GM12878 (cell line): ENCODE measurements around the gene OR2V1. TPM values are rescaled to one million over a fixed set of nuclear protein-coding genes. Genes with fewer than 3 reads are reported as not detected.

ENCODE experiments used
- ATAC-seq: fragments of 200-7000 bp; cut with Tn5 transposase; 3 replicates; pipeline ENCODE4 v1.9.1; 2020; ENCODE audit warnings: mild to moderate bottlenecking, moderate library complexity
- BruUV-seq: library from RNA; stranded (reverse); fragments of 400-500 nt; replicated peaks from 2 replicates; lab custom pipeline; 2021; lab: Mats Ljungman, UMichigan
- CTCF ChIA-PET: fragments of 300-600 bp; sonication (Branson Sonifier 250); formaldehyde crosslinking; extraction: SDS; loops from one replicate; lab custom pipeline; 2021; ENCODE audit warnings: inconsistent platforms; lab: Yijun Ruan, JAX
- POLR2A ChIA-PET: fragments of 350-600 bp; formaldehyde crosslinking; extraction: SDS; loops from one replicate; lab custom pipeline; 2021; ENCODE audit warnings: inconsistent platforms; lab: Charles Lee
- RAD21 ChIA-PET: fragments of 300-600 bp; sonication (Branson Sonifier 250); formaldehyde crosslinking; loops from one replicate; lab custom pipeline; 2023; ENCODE audit warnings: antibody characterized with exemption; ENCODE audit not compliant: unreplicated experiment; lab: Charles Lee
- SMC1A ChIA-PET: fragments of 300-600 bp; sonication (Branson Sonifier 250); formaldehyde crosslinking; loops from one replicate; lab custom pipeline; 2023; ENCODE audit not compliant: unreplicated experiment, uncharacterized antibody; lab: Charles Lee
- DNase-seq: peaks from one replicate; pipeline ENCODE4 v3.0.0-alpha.2; 2011; ENCODE audit warnings: low read depth, low spot score
- FAIRE-seq: peaks from 3 replicates; lab custom pipeline; 2011; peaks lifted over from hg19 to GRCh38; lab: Jason Lieb, UNC
- H2AFZ ChIP-seq: 2 replicates; pipeline ENCODE4 v1.6.0; 2011; ENCODE audit warnings: low read depth, low read length, control low read depth; ENCODE audit not compliant: control insufficient read depth
- H3K27ac ChIP-seq: 2 replicates; pipeline ENCODE4 v1.5.1; 2011; ENCODE audit warnings: control low read depth; ENCODE audit not compliant: control insufficient read depth, insufficient read depth
- H3K27me3 ChIP-seq, 2 experiments: replicated peaks in 1 of 2; 2 replicates each; pipeline versions ENCODE4 v1.6.0 to v1.6.1; 2011; ENCODE audit warnings: low read length in 1 of 2; ENCODE audit not compliant: control insufficient read depth in 2 of 2, insufficient read depth in 2 of 2
- H3K36me3 ChIP-seq, 2 experiments: 2 replicates each; pipeline ENCODE4 v1.5.1; 2011; ENCODE audit warnings: low read length in 1 of 2; ENCODE audit not compliant: control insufficient read depth in 2 of 2, insufficient read depth in 2 of 2
- H3K4me1 ChIP-seq: 2 replicates; pipeline ENCODE4 v1.6.1; 2011; ENCODE audit warnings: mild to moderate bottlenecking, low read length, moderate library complexity, mixed read lengths; ENCODE audit not compliant: control insufficient read depth, insufficient read depth
- H3K4me2 ChIP-seq: 2 replicates; pipeline ENCODE4 v1.6.0; 2011; ENCODE audit warnings: control low read depth; ENCODE audit not compliant: control insufficient read depth, insufficient read depth
- H3K4me3 ChIP-seq: fragments of 200-600 bp; sonication (generic); 2 replicates; pipeline ENCODE4 v1.5.1; 2016
- H3K79me2 ChIP-seq: 2 replicates; pipeline ENCODE4 v1.6.0; 2011; ENCODE audit warnings: low read length; ENCODE audit not compliant: control insufficient read depth, insufficient read depth
- H3K9ac ChIP-seq: 2 replicates; pipeline ENCODE4 v1.8.0; 2011; ENCODE audit warnings: low read length, control low read depth, mixed read lengths; ENCODE audit not compliant: control insufficient read depth, insufficient read depth
- H3K9me3 ChIP-seq: replicated peaks from 3 replicates; pipeline ENCODE4 v1.5.1; 2011; ENCODE audit warnings: mild to moderate bottlenecking, low read length; ENCODE audit not compliant: control insufficient read depth, insufficient read depth
- H4K20me1 ChIP-seq: 2 replicates; pipeline ENCODE4 v1.6.0; 2011; ENCODE audit not compliant: control insufficient read depth, insufficient read depth
- BACH1 ChIP-seq: fragments of 450-650 bp; IDR thresholded peaks from 2 replicates; pipeline ENCODE4 v1.6.1; 2017; ENCODE audit warnings: mild to moderate bottlenecking, borderline replicate concordance
- BCL11A ChIP-seq: IDR thresholded peaks from 2 replicates; pipeline ENCODE4 v1.6.1; 2011; ENCODE audit warnings: low read depth, low read length
- BMI1 ChIP-seq: fragments of 450-650 bp; IDR thresholded peaks from 2 replicates; pipeline ENCODE4 v1.6.1; 2016; ENCODE audit warnings: mild to moderate bottlenecking, moderate library complexity, borderline replicate concordance
- FOXM1 ChIP-seq: IDR thresholded peaks from 2 replicates; pipeline ENCODE4 v1.6.1; 2012; ENCODE audit warnings: low read depth, mild to moderate bottlenecking, inconsistent platforms, low read length, moderate library complexity
- LARP7 ChIP-seq: fragments of 450-650 bp; IDR thresholded peaks from 2 replicates; pipeline ENCODE4 v1.6.1; 2017; ENCODE audit warnings: mild to moderate bottlenecking
- RAD21 ChIP-seq: IDR thresholded peaks from 2 replicates; pipeline ENCODE4 v1.6.1; 2011; ENCODE audit warnings: mild to moderate bottlenecking, low read depth, low read length, moderate library complexity; ENCODE audit not compliant: insufficient read depth
- SIN3A ChIP-seq: IDR thresholded peaks from 2 replicates; pipeline ENCODE4 v1.6.1; 2012; ENCODE audit warnings: low read depth, low read length, improper control_type of control experiment
- ZBED1 ChIP-seq: IDR thresholded peaks from 2 replicates; pipeline ENCODE4 v1.6.1; 2016; ENCODE audit warnings: borderline replicate concordance
- ZNF217 ChIP-seq: fragments of 450-650 bp; IDR thresholded peaks from 2 replicates; pipeline ENCODE4 v1.6.1; 2017; ENCODE audit warnings: antibody characterized with exemption, mild to moderate bottlenecking
- ZSCAN29 ChIP-seq: fragments of 450-650 bp; IDR thresholded peaks from 2 replicates; pipeline ENCODE4 v1.6.1; 2017; ENCODE audit warnings: mild to moderate bottlenecking, moderate library complexity
- WGBS: methylation state at CpG from one replicate; pipeline ENCODE4 v1.1.6; 2016; ENCODE audit warnings: low lambda C conversion rate; ENCODE audit not compliant: insufficient replicate concordance, insufficient coverage; ENCODE audit errors: missing lambda C conversion rate; 5-methylcytosine and 5-hydroxymethylcytosine counted together
- in situ Hi-C: fragments of 300-500 bp; cut with MboI; formaldehyde crosslinking; loops from 9 replicates; pipeline ENCODE4 v1.14.3; 2018; ENCODE audit warnings: mixed read lengths
- intact Hi-C: fragments of 100-400 bp; cut with micrococcal nuclease; formaldehyde crosslinking; loops from one replicate; pipeline ENCODE4 v1.14.2; 2022; ENCODE audit not compliant: unreplicated experiment
- polyA plus RNA-seq, 11 experiments: library from polyadenylated mRNA; depleted of rRNA in 4 of 11; unstranded in 6 of 11; stranded (reverse) in 5 of 11; fragments of >200 nt; fragmentation: Nextera tagmentation in 4 of 11; fragmentation: Illumina TruSeq in 1 of 11; extraction: Ambion mirVana in 4 of 11; extraction: Trizol in 1 of 11; gene quantifications; 1 replicate in 1 of 11; 2 replicates in 10 of 11; pipeline versions ENCODE4 v1.2.1 to v1.2.3, GENCODE V29; 2011 to 2016; ENCODE audit warnings: inconsistent platforms in 2 of 11, missing spikeins in 2 of 11, low read depth in 1 of 11
- total RNA-seq, 4 experiments: library from RNA; depleted of rRNA in 3 of 4; stranded (reverse); fragments of >200 nt in 3 of 4; fragmentation: Illumina TruSeq in 1 of 4; extraction: Trizol in 1 of 4; gene quantifications; 2 replicates each; pipeline versions ENCODE4 v1.2.1 to v1.2.3, GENCODE V29; 2013 to 2021
- TF ChIP-seq, protein P1 (sequence below): fragments of 450-650 bp; IDR thresholded peaks from 2 replicates; pipeline ENCODE4 v1.6.1; 2017; ENCODE audit warnings: mild to moderate bottlenecking, moderate library complexity
- TF ChIP-seq, protein P2 (sequence below): fragments of 450-650 bp; IDR thresholded peaks from 2 replicates; pipeline ENCODE4 v1.6.1; 2016; ENCODE audit warnings: mild to moderate bottlenecking

Gene OR2V1
- total and polyA plus RNA-seq, 10 of the 15 experiments (the other 5 are each of a cell fraction or from before 2014, with no cell fraction given), result 0.20 to 4.4 TPM; not detected in 8

DNA sequence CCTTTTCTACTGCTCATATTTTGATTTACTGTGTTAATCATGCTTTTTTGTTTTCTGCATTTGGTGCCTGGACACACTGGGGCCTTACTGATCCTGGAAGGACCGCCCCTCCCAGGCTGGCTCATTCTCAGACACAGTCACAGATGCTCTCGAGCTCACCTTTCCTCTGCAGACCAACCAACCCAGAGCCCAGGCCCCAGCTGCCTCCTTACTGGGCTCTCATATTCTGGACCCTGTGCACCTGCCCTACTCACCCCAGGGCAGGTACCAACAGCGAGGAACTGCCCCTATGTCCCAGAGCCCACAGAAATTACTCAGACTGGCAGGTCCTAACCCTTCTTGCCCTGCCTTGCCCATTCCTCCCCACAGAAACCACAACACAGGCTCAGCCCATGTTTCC lies 9.8 kb upstream of the OR2V1 start (continued):
- TF ChIP-seq, protein P1, sequence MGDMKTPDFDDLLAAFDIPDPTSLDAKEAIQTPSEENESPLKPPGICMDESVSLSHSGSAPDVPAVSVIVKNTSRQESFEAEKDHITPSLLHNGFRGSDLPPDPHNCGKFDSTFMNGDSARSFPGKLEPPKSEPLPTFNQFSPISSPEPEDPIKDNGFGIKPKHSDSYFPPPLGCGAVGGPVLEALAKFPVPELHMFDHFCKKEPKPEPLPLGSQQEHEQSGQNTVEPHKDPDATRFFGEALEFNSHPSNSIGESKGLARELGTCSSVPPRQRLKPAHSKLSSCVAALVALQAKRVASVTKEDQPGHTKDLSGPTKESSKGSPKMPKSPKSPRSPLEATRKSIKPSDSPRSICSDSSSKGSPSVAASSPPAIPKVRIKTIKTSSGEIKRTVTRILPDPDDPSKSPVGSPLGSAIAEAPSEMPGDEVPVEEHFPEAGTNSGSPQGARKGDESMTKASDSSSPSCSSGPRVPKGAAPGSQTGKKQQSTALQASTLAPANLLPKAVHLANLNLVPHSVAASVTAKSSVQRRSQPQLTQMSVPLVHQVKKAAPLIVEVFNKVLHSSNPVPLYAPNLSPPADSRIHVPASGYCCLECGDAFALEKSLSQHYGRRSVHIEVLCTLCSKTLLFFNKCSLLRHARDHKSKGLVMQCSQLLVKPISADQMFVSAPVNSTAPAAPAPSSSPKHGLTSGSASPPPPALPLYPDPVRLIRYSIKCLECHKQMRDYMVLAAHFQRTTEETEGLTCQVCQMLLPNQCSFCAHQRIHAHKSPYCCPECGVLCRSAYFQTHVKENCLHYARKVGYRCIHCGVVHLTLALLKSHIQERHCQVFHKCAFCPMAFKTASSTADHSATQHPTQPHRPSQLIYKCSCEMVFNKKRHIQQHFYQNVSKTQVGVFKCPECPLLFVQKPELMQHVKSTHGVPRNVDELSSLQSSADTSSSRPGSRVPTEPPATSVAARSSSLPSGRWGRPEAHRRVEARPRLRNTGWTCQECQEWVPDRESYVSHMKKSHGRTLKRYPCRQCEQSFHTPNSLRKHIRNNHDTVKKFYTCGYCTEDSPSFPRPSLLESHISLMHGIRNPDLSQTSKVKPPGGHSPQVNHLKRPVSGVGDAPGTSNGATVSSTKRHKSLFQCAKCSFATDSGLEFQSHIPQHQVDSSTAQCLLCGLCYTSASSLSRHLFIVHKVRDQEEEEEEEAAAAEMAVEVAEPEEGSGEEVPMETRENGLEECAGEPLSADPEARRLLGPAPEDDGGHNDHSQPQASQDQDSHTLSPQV, result no peak
- TF ChIP-seq BMI1, result no peak
- no peak for TF ChIP-seq ZSCAN29
- TF ChIP-seq BCL11A, result no peak

DNA sequence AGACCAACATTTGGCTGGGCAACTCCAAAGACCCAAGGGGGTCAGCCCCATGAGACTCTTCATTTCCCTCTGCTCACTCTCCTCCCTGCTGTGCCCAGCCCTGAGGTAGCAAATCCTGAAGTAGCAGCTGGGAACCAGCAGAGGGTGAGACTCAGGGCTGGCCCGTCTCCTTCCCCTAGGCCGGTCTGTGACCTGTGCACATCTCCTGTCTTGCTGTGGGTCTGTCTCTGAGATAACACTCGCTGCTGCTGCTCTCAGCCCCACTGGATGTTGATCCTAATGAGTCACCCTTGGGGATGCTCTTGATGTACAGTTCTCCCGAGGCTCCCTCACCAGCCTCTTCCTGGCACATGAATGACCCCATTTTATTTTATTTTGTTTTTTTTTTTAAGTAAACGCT lies 7.3 kb upstream of the OR2V1 start:
- Histone ChIP-seq H3K4me3 (no peak overlapping the region), H3K79me2 (no peaks in the 10 kb centered on the region), H3K9me3 (peaks cover 1% of the 10 kb centered on the region; the same call in 1 of the 3 replicates), H3K27ac (no peak overlapping the region), H3K9ac (no peak overlapping the region), H3K27me3 (no peaks in the 10 kb centered on the region; a peak in 1 of 4 replicates), H2AFZ (no peak overlapping the region), H3K36me3 (no peaks in the 10 kb centered on the region), H4K20me1 (no peaks in the 10 kb centered on the region)
- in situ Hi-C loops (no loop called here), intact Hi-C loops (no loop called here)
- ChIA-PET RAD21 (interaction anchor here (0.5 to 1.5 kb wide), 2 partner anchors 9 kb away, joined by 3 to 4 read pairs; no protein-coding TSS in a partner anchor), CTCF (interaction anchor here (0.7 to 1.3 kb wide), 3 partner anchors 12 to 269 kb away, joined by 4 read pairs; no protein-coding TSS in a partner anchor)
- ATAC-seq, result peak; percentile 31; the same call in 1 of the 3 replicates
- 50% methylated on average over 5 of the region's 5 CpGs for WGBS
- no TSS peak for BruUV-seq
- TF ChIP-seq ZSCAN29, result no peak
- TF ChIP-seq, protein P1, result no peak
- TF ChIP-seq SIN3A, result no peak
- no peak for TF ChIP-seq FOXM1
- no peak for TF ChIP-seq ZNF217
- TF ChIP-seq, protein P2, sequence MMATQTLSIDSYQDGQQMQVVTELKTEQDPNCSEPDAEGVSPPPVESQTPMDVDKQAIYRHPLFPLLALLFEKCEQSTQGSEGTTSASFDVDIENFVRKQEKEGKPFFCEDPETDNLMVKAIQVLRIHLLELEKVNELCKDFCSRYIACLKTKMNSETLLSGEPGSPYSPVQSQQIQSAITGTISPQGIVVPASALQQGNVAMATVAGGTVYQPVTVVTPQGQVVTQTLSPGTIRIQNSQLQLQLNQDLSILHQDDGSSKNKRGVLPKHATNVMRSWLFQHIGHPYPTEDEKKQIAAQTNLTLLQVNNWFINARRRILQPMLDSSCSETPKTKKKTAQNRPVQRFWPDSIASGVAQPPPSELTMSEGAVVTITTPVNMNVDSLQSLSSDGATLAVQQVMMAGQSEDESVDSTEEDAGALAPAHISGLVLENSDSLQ, result no peak
- TF ChIP-seq RAD21, result no peak
- TF ChIP-seq LARP7, result no peak
- no peak for TF ChIP-seq ZBED1
- TF ChIP-seq BACH1, result no peak
- TF ChIP-seq, all 136 proteins: peak for 0
- POLR2A ChIA-PET, result interaction anchor here (1.4 kb wide), 1 partner anchor 10 kb away, joined by 3 read pairs; no protein-coding TSS in a partner anchor
- FAIRE-seq (no peak), DNase-seq (no peak)
- H3K4me2 ChIP-seq, result no peak overlapping the region
- SMC1A ChIA-PET, result interaction anchor here (0.5 kb wide), 1 partner anchor 909 kb away, joined by 3 read pairs; no protein-coding TSS in a partner anchor
- H3K4me1 ChIP-seq, result no peaks in the 10 kb centered on the region
